Erythroblast (primary cell): ENCODE measurements around the gene C9orf43.

Experiments
- GATA1 ChIP-seq: IDR thresholded peaks from 2 replicates; pipeline ENCODE4 v1.6.1; 2011; ENCODE audit warnings: low read depth, mild to moderate bottlenecking, control low read depth, low read length, moderate library complexity
- POLR2A ChIP-seq: IDR thresholded peaks from 2 replicates; pipeline ENCODE4 v1.6.1; 2011; ENCODE audit warnings: mild to moderate bottlenecking, low read length

DNA sequence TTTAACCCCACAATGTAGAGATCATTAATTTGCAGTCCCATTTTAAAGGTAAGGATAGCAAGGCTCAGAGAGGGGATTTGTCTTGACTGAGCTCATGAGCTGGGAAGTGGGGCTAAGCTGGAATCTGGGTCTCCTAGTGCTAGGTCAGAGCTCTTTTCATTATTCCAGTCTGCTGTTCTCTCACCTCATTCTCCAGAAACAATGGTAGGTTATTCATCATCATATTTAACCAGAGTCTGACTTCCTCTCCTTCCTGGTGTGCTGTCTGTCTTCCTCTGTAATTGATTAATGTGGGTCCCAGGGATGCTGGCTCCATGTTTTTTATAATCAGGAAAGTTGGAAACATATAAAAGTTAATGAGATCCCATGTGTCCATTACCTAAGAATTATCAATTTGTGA is 20.6 kb downstream of the C9orf43 start:
- TF ChIP-seq POLR2A (no peak), GATA1 (no peak)
